H1 (cell line): Measurements from ENCODE around the gene HS3ST3B1. TPM values are rescaled to one million over a fixed set of nuclear protein-coding genes. Genes with fewer than 3 reads are reported as not detected.

Source experiments
- CTCF ChIA-PET: fragments of 300-600 bp; sonication (Branson Sonifier 250); formaldehyde crosslinking; loops from one replicate; lab custom pipeline; 2021; ENCODE audit not compliant: partially characterized antibody; lab: Charles Lee
- POLR2A ChIA-PET: fragments of 300-600 bp; sonication (Branson Sonifier 250); formaldehyde crosslinking; loops from one replicate; lab custom pipeline; 2021; ENCODE audit warnings: inconsistent platforms; ENCODE audit not compliant: partially characterized antibody; lab: Charles Lee
- DNase-seq, 2 experiments: peaks; one replicate each; pipeline versions ENCODE4 v3.0.0 to v3.0.0-alpha.2; 2010 to 2022; ENCODE audit warnings: low spot score in 2 of 2, low read depth in 1 of 2, mixed read lengths in 1 of 2
- FAIRE-seq: peaks from 2 replicates; lab custom pipeline; 2011; peaks lifted over from hg19 to GRCh38; lab: Jason Lieb, UNC
- H2AFZ ChIP-seq: 2 replicates; pipeline ENCODE4 v1.8.1; 2012; ENCODE audit warnings: low read length, inconsistent platforms
- H2AK5ac ChIP-seq: 2 replicates; pipeline ENCODE4 v1.6.1; 2013; ENCODE audit warnings: low read depth, low read length
- H2BK120ac ChIP-seq: replicated peaks from 2 replicates; pipeline ENCODE3; 2013; ENCODE audit warnings: low read depth, low read length, inconsistent platforms
- H2BK12ac ChIP-seq: 2 replicates; pipeline ENCODE4 v1.6.1; 2013; ENCODE audit warnings: low read depth, low read length
- H2BK15ac ChIP-seq: 2 replicates; pipeline ENCODE4 v1.6.1; 2013; ENCODE audit warnings: low read length
- H2BK20ac ChIP-seq: 2 replicates; pipeline ENCODE4 v1.6.1; 2013; ENCODE audit warnings: low read length
- H2BK5ac ChIP-seq: 2 replicates; pipeline ENCODE4 v1.6.1; 2013; ENCODE audit warnings: low read depth, low read length
- H3K14ac ChIP-seq: 2 replicates; pipeline ENCODE4 v1.6.1; 2013; ENCODE audit warnings: inconsistent platforms; ENCODE audit not compliant: insufficient read length
- H3K18ac ChIP-seq: 2 replicates; pipeline ENCODE4 v1.6.1; 2013; ENCODE audit warnings: low read length; ENCODE audit errors: extremely low read depth
- H3K23ac ChIP-seq: 2 replicates; pipeline ENCODE4 v1.6.1; 2013; ENCODE audit warnings: inconsistent platforms; ENCODE audit not compliant: insufficient read length
- H3K23me2 ChIP-seq: 2 replicates; pipeline ENCODE4 v1.6.1; 2013; ENCODE audit warnings: low read depth, low read length
- H3K27ac ChIP-seq: 2 replicates; pipeline ENCODE4 v1.6.1; 2011; ENCODE audit warnings: low read depth, low read length, inconsistent platforms
- H3K27me3 ChIP-seq, 4 experiments: replicated peaks in 1 of 4; 1 replicate in 1 of 4; 2 replicates in 3 of 4; pipeline versions ENCODE4 v1.6.1 to v1.8.1; 2011 to 2013; ENCODE audit warnings: low read length in 3 of 4, mild to moderate bottlenecking in 3 of 4, inconsistent platforms in 2 of 4, mixed read lengths in 2 of 4, moderate library complexity in 1 of 4; ENCODE audit not compliant: control insufficient read depth in 3 of 4, insufficient read depth in 3 of 4; ENCODE audit errors: extremely low read depth in 1 of 4
- H3K36me3 ChIP-seq, 4 experiments: 2 replicates each; pipeline versions ENCODE4 v1.6.1 to v1.8.1; 2011 to 2013; ENCODE audit warnings: mild to moderate bottlenecking in 4 of 4, low read length in 3 of 4, moderate library complexity in 2 of 4, control low read depth in 1 of 4, inconsistent platforms in 1 of 4; ENCODE audit not compliant: insufficient read depth in 4 of 4, control insufficient read depth in 2 of 4
- H3K4ac ChIP-seq: replicated peaks from 2 replicates; pipeline ENCODE3; 2013; ENCODE audit warnings: low read length, low read depth, mixed read lengths, inconsistent platforms; ENCODE audit not compliant: insufficient read length
- H3K4me1 ChIP-seq, 4 experiments: replicated peaks in 1 of 4; 1 replicate in 1 of 4; 2 replicates in 3 of 4; pipeline versions ENCODE4 v1.6.1 to v1.8.1; 2011 to 2013; ENCODE audit warnings: low read length in 3 of 4, inconsistent platforms in 2 of 4, mixed read lengths in 1 of 4; ENCODE audit not compliant: insufficient read depth in 4 of 4, control insufficient read depth in 3 of 4
- H3K4me2 ChIP-seq, 2 experiments: 2 replicates each; pipeline versions ENCODE4 v1.6.1 to v1.8.1; 2011 to 2013; ENCODE audit warnings: low read depth in 2 of 2, low read length in 2 of 2, control low read depth in 1 of 2, inconsistent platforms in 1 of 2, mild to moderate bottlenecking in 1 of 2; ENCODE audit not compliant: insufficient read depth in 1 of 2
- H3K4me3 ChIP-seq, 4 experiments: fragments of 200-600, 300-600 bp in 1 of 4; sonication (generic), shearing (Covaris generic), sonication (Bioruptor Twin) in 1 of 4; 2 replicates each; pipeline versions ENCODE4 v1.5.1 to v1.8.1; 2011 to 2016; ENCODE audit warnings: low read length in 4 of 4, low read depth in 3 of 4, control low read depth in 2 of 4, inconsistent platforms in 2 of 4, mild to moderate bottlenecking in 2 of 4, mixed read lengths in 1 of 4, moderate library complexity in 1 of 4; ENCODE audit not compliant: insufficient read depth in 2 of 4; ENCODE audit errors: extremely low read depth in 1 of 4
- H3K56ac ChIP-seq: replicated peaks from 2 replicates; pipeline ENCODE3; 2013; ENCODE audit warnings: low read depth, mild to moderate bottlenecking, mixed read lengths, low read length, inconsistent platforms; ENCODE audit not compliant: insufficient read length
- H3K79me1 ChIP-seq: 2 replicates; pipeline ENCODE4 v1.6.1; 2013; ENCODE audit warnings: low read depth, low read length, control low read depth
- H3K79me2 ChIP-seq, 2 experiments: 2 replicates each; pipeline versions ENCODE4 v1.6.1 to v1.8.1; 2012 to 2013; ENCODE audit warnings: low read length in 2 of 2, mild to moderate bottlenecking in 2 of 2, inconsistent platforms in 1 of 2; ENCODE audit not compliant: insufficient read depth in 2 of 2, control insufficient read depth in 1 of 2
- H3K9ac ChIP-seq, 4 experiments: replicated peaks in 1 of 4; 1 replicate in 1 of 4; 2 replicates in 3 of 4; pipeline versions ENCODE4 v1.6.1 to v1.8.1; 2011 to 2013; ENCODE audit warnings: low read depth in 3 of 4, low read length in 3 of 4, control low read depth in 2 of 4, mild to moderate bottlenecking in 2 of 4, moderate library complexity in 2 of 4, inconsistent platforms in 1 of 4; ENCODE audit errors: extremely low read depth in 1 of 4
- H3K9me3 ChIP-seq, 2 experiments: 2 replicates each; pipeline versions ENCODE4 v1.6.1 to v1.8.1; 2012 to 2013; ENCODE audit warnings: mild to moderate bottlenecking in 2 of 2, moderate library complexity in 2 of 2, control low read depth in 1 of 2, inconsistent platforms in 1 of 2, low read depth in 1 of 2, low read length in 1 of 2, mixed read lengths in 1 of 2; ENCODE audit not compliant: insufficient read depth in 2 of 2
- H4K20me1 ChIP-seq, 2 experiments: replicated peaks in 1 of 2; 2 replicates each; pipeline versions ENCODE3 to v1.8.1; 2011 to 2013; ENCODE audit warnings: inconsistent platforms in 2 of 2, low read length in 2 of 2, mild to moderate bottlenecking in 1 of 2; ENCODE audit not compliant: insufficient read depth in 2 of 2, control insufficient read depth in 1 of 2
- H4K5ac ChIP-seq: 2 replicates; pipeline ENCODE4 v1.6.1; 2013; ENCODE audit warnings: low read length, low read depth, mixed read lengths, inconsistent platforms; ENCODE audit not compliant: insufficient read length
- H4K8ac ChIP-seq: 2 replicates; pipeline ENCODE4 v1.8.0; 2013; ENCODE audit warnings: mild to moderate bottlenecking, moderate library complexity, low read length, inconsistent platforms; ENCODE audit not compliant: insufficient read depth; ENCODE audit errors: extremely low read depth
- H4K91ac ChIP-seq: replicated peaks from 2 replicates; pipeline ENCODE3; 2013; ENCODE audit warnings: low read length, mixed read lengths, inconsistent platforms; ENCODE audit not compliant: insufficient read length
- WGBS, 2 experiments: shearing (Covaris generic) in 1 of 2; methylation state at CpG; one replicate each; pipeline versions ENCODE4 v1.1.6 to v1.1.7; 2013 to 2015; ENCODE audit warnings: low lambda C conversion rate in 2 of 2, mixed read lengths in 2 of 2, inconsistent platforms in 1 of 2, low coverage in 1 of 2, missing lambda C conversion rate in 1 of 2; ENCODE audit not compliant: insufficient replicate concordance in 2 of 2, insufficient coverage in 1 of 2, insufficient read length in 1 of 2; ENCODE audit errors: extremely low coverage in 1 of 2, missing lambda C conversion rate in 1 of 2; 5-methylcytosine and 5-hydroxymethylcytosine counted together
- polyA plus RNA-seq, 7 experiments: library from polyadenylated mRNA; depleted of rRNA in 3 of 7; stranded (reverse) in 5 of 7; unstranded in 2 of 7; fragments of >200 nt in 5 of 7; fragments of 200-250 nt in 2 of 7; gene quantifications; 1 replicate in 5 of 7; 2 replicates in 1 of 7; 4 replicates in 1 of 7; pipeline versions ENCODE4 v1.2.1 to v1.2.3, GENCODE V29; 2011 to 2013; ENCODE audit warnings: missing spikeins in 2 of 7, mixed read lengths in 2 of 7
- total RNA-seq: library from RNA; stranded (reverse); fragmentation: NEBNext Ultra II Directional; extraction: Animal tissue kit (Norgen Biotek cat#: 25700); gene quantifications from 2 replicates; pipeline ENCODE4 v1.2.1, GENCODE V29; 2021

The HS3ST3B1 gene
- total and polyA plus RNA-seq, 2 of the 8 experiments (the other 6 are each of a cell fraction or from before 2014, with no cell fraction given) = 4.7 to 14.4 TPM

- H4K91ac ChIP-seq = no peak overlapping the region
- H3K79me1 ChIP-seq = peaks cover 4% of the 10 kb centered on the region; the same call in 1 of the 2 replicates
- H3K27ac ChIP-seq = no peak overlapping the region
- no peak overlapping the region; a peak in 1 of 4 replicates for H3K4me2 ChIP-seq
- peaks cover 0 to 84% of the 10 kb centered on the region in 2 experiments; a peak in 2 of 4 replicates for H3K79me2 ChIP-seq
- H3K14ac ChIP-seq = no peak overlapping the region
- no peak overlapping the region for H4K8ac ChIP-seq
- ChIA-PET POLR2A (interaction anchor here (0.7 to 2.0 kb wide), 3 partner anchors 8 to 204 kb away, joined by 3 to 5 read pairs (median 4); no protein-coding TSS in a partner anchor), CTCF (interaction anchor here (0.6 to 1.2 kb wide), 3 partner anchors 192 to 332 kb away, joined by 3 read pairs; no protein-coding TSS in a partner anchor)
- H3K9me3 ChIP-seq = no peaks in the 10 kb centered on the region
- H3K4me3 ChIP-seq = no peak overlapping the region
- H2BK15ac ChIP-seq = no peak overlapping the region
- H3K23me2 ChIP-seq = no peaks in the 10 kb centered on the region
- H3K4ac ChIP-seq = no peak overlapping the region
- FAIRE-seq = peak; percentile 83
- H3K56ac ChIP-seq = no peak overlapping the region
- no peak overlapping the region for H2BK12ac ChIP-seq
- no peaks in the 10 kb centered on the region for H4K20me1 ChIP-seq
- H2AFZ ChIP-seq = no peak overlapping the region
- WGBS, 2 experiments = 44% methylated on average over 3 of the region's 3 CpGs; no CpG with 5 or more reads in 1 of the 2 experiments
- no peak overlapping the region for H2BK120ac ChIP-seq
- no peak overlapping the region for H4K5ac ChIP-seq
- no peak overlapping the region for H3K9ac ChIP-seq
- DNase-seq = no peak
- H3K36me3 ChIP-seq = no peaks in the 10 kb centered on the region
- no peak overlapping the region for H2AK5ac ChIP-seq
- peaks cover under 1 to 26% (median 8%) of the 10 kb centered on the region in 4 experiments; a peak in 4 of 7 replicates for H3K4me1 ChIP-seq
- H2BK5ac ChIP-seq = no peak overlapping the region
- H3K18ac ChIP-seq = no peak overlapping the region
- no peak overlapping the region for H2BK20ac ChIP-seq
- no peak overlapping the region for H3K23ac ChIP-seq
- H3K27me3 ChIP-seq = peaks cover 0 to 2% (median under 1%) of the 10 kb centered on the region in 4 experiments; a peak in 3 of 7 replicates
These were observed 22.7 kb downstream of the HS3ST3B1 start for GRCh38 chr17:14323522-14323981.
